IMR-90 (cell line): Measurements from ENCODE around the gene NKPD1. TPM values are rescaled to one million over a fixed set of nuclear protein-coding genes. Genes with fewer than 3 reads are reported as not detected.
"Not testable (repeated sequence)": the region's sequence is repeated elsewhere in the genome, so short reads cannot be mapped to it uniquely, and the experiment has no call there.

Experiments
- ATAC-seq: fragments of 200-7000 bp; cut with Tn5 transposase; 2 replicates; pipeline ENCODE4 v1.9.1; 2020; ENCODE audit warnings: low read depth, mild to moderate bottlenecking, moderate library complexity
- BruUV-seq: library from RNA; stranded (reverse); fragments of 400-500 nt; replicated peaks from 2 replicates; lab custom pipeline; 2021; lab: Mats Ljungman, UMichigan
- CTCF ChIA-PET: fragments of 300-600 bp; formaldehyde crosslinking; extraction: SDS; loops from one replicate; lab custom pipeline; 2021; ENCODE audit warnings: antibody characterized with exemption; lab: Yijun Ruan, JAX
- POLR2A ChIA-PET: fragments of 300-600 bp; sonication (Branson Sonifier 250); formaldehyde crosslinking; loops from one replicate; lab custom pipeline; 2022; ENCODE audit warnings: antibody characterized with exemption; ENCODE audit not compliant: unreplicated experiment; lab: Charles Lee
- DNase-seq: peaks from one replicate; pipeline ENCODE4 v3.0.0; 2013
- H2AFZ ChIP-seq: replicated peaks from 2 replicates; pipeline ENCODE3; 2013; ENCODE audit warnings: low read length, mild to moderate bottlenecking; ENCODE audit not compliant: poor library complexity
- H2AK5ac ChIP-seq: 2 replicates; pipeline ENCODE4 v1.6.1; 2013; ENCODE audit warnings: low read depth, low read length, inconsistent platforms
- H2AK9ac ChIP-seq: replicated peaks from 2 replicates; pipeline ENCODE3; 2013; ENCODE audit warnings: mild to moderate bottlenecking, low read depth, low read length, moderate library complexity; ENCODE audit not compliant: poor library complexity
- H2BK120ac ChIP-seq: 2 replicates; pipeline ENCODE4 v1.6.1; 2013; ENCODE audit warnings: low read depth, low read length, inconsistent platforms
- H2BK15ac ChIP-seq: 3 replicates; pipeline ENCODE4 v1.6.1; 2013; ENCODE audit warnings: low read depth, low read length, inconsistent platforms
- H2BK20ac ChIP-seq: 2 replicates; pipeline ENCODE4 v1.6.1; 2013; ENCODE audit warnings: low read depth, mild to moderate bottlenecking, inconsistent platforms, low read length, moderate library complexity
- H2BK5ac ChIP-seq: 2 replicates; pipeline ENCODE4 v1.6.1; 2013; ENCODE audit warnings: mild to moderate bottlenecking, low read depth, low read length, inconsistent platforms; ENCODE audit not compliant: poor library complexity, severe bottlenecking
- H3K14ac ChIP-seq: replicated peaks from 2 replicates; pipeline ENCODE4 v1.6.1; 2013; ENCODE audit warnings: low read depth, low read length, inconsistent platforms
- H3K18ac ChIP-seq: 2 replicates; pipeline ENCODE4 v1.6.1; 2013; ENCODE audit warnings: low read depth, low read length, control low read depth
- H3K23ac ChIP-seq: 2 replicates; pipeline ENCODE4 v1.6.1; 2013; ENCODE audit warnings: low read depth, low read length, inconsistent platforms
- H3K27ac ChIP-seq: 2 replicates; pipeline ENCODE4 v1.5.1; 2013; ENCODE audit warnings: mild to moderate bottlenecking, control low read depth, low read length; ENCODE audit not compliant: insufficient read depth
- H3K27me3 ChIP-seq: 2 replicates; pipeline ENCODE4 v1.6.1; 2013; ENCODE audit warnings: low read length; ENCODE audit not compliant: control insufficient read depth, insufficient read depth
- H3K36me3 ChIP-seq: 2 replicates; pipeline ENCODE4 v1.6.1; 2013; ENCODE audit warnings: low read length, mixed read lengths; ENCODE audit not compliant: control insufficient read depth, insufficient read depth
- H3K4ac ChIP-seq: 2 replicates; pipeline ENCODE4 v1.6.1; 2013; ENCODE audit warnings: low read depth, low read length, inconsistent platforms
- H3K4me1 ChIP-seq: 2 replicates; pipeline ENCODE4 v1.6.1; 2013; ENCODE audit warnings: low read length, mixed read lengths; ENCODE audit not compliant: control insufficient read depth, insufficient read depth
- H3K4me2 ChIP-seq: 2 replicates; pipeline ENCODE4 v1.6.1; 2013; ENCODE audit warnings: low read depth, mild to moderate bottlenecking, control low read depth, low read length, moderate library complexity
- H3K4me3 ChIP-seq: 2 replicates; pipeline ENCODE4 v1.5.1; 2013; ENCODE audit warnings: low read depth, mild to moderate bottlenecking, control low read depth, low read length, moderate library complexity; ENCODE audit not compliant: insufficient read depth
- H3K56ac ChIP-seq: 2 replicates; pipeline ENCODE4 v1.6.1; 2013; ENCODE audit warnings: low read length, inconsistent platforms; ENCODE audit not compliant: insufficient read depth; ENCODE audit errors: extremely low read depth
- H3K79me1 ChIP-seq, 2 experiments: 2 replicates each; pipeline ENCODE4 v1.6.1; 2013; ENCODE audit warnings: low read length in 2 of 2, inconsistent platforms in 1 of 2, low read depth in 1 of 2
- H3K9ac ChIP-seq: 2 replicates; pipeline ENCODE4 v1.6.1; 2013; ENCODE audit warnings: low read depth, low read length, control low read depth
- H3K9me1 ChIP-seq: 2 replicates; pipeline ENCODE4 v1.6.1; 2013; ENCODE audit warnings: low read length, inconsistent platforms; ENCODE audit not compliant: insufficient read depth
- H3K9me3 ChIP-seq: 2 replicates; pipeline ENCODE4 v1.6.1; 2013; ENCODE audit warnings: low read length; ENCODE audit not compliant: control insufficient read depth, insufficient read depth
- H4K20me1 ChIP-seq: 2 replicates; pipeline ENCODE4 v1.6.1; 2013; ENCODE audit warnings: low read length, inconsistent platforms; ENCODE audit not compliant: insufficient read depth
- H4K5ac ChIP-seq: 2 replicates; pipeline ENCODE4 v1.6.1; 2013; ENCODE audit warnings: mild to moderate bottlenecking, low read depth, low read length, control low read depth
- H4K8ac ChIP-seq, 2 experiments: 2 replicates each; pipeline ENCODE4 v1.6.1; 2013; ENCODE audit warnings: low read depth in 2 of 2, low read length in 2 of 2, control low read depth in 1 of 2, inconsistent platforms in 1 of 2
- H4K91ac ChIP-seq: 2 replicates; pipeline ENCODE4 v1.6.1; 2013; ENCODE audit warnings: low read depth, low read length, inconsistent platforms; ENCODE audit not compliant: insufficient read depth
- WGBS, 2 experiments: methylation state at CpG; one replicate each; pipeline versions ENCODE4 v1.1.5 to v1.1.7; 2013; ENCODE audit warnings: missing lambda C conversion rate in 2 of 2; ENCODE audit not compliant: insufficient read length in 1 of 2; ENCODE audit errors: extremely low coverage in 2 of 2; 5-methylcytosine and 5-hydroxymethylcytosine counted together
- dilution Hi-C: fragments of 300-500 bp; cut with HindIII; formaldehyde crosslinking; loops from one replicate; pipeline ENCODE4 v1.14.3; 2018; ENCODE audit warnings: low sequenced_read_pairs; ENCODE audit not compliant: unreplicated experiment
- in situ Hi-C: fragments of 300-500 bp; cut with MboI; formaldehyde crosslinking; loops from 3 replicates; pipeline ENCODE4 v1.14.3; 2019; ENCODE audit warnings: low sequenced_read_pairs, inconsistent platforms, mixed read lengths
- intact Hi-C: fragments of 100-400 bp; cut with micrococcal nuclease; formaldehyde crosslinking; loops from 2 replicates; pipeline ENCODE4 v1.10.0; 2022
- polyA plus RNA-seq, 3 experiments: library from polyadenylated mRNA; depleted of rRNA; stranded (reverse); fragments of >200 nt; gene quantifications; 2 replicates each; pipeline ENCODE4 v1.2.3, GENCODE V29; 2012; ENCODE audit warnings: low replicate concordance in 1 of 3
- total RNA-seq: library from RNA; depleted of rRNA; stranded (reverse); fragments of >200 nt; gene quantifications from 2 replicates; pipeline ENCODE4 v1.2.3, GENCODE V29; 2012

Gene NKPD1
- total and polyA plus RNA-seq, 2 of the 4 experiments (the other 2 are of a cell fraction) = under 0.01 to 0.09 TPM

GRCh38 chr19:45118591-45119355, 42.0 kb downstream of the NKPD1 start:
- POLR2A ChIA-PET, H3K4me2 ChIP-seq, H3K4me3 ChIP-seq, H3K23ac ChIP-seq, H3K56ac ChIP-seq, DNase-seq, H2BK120ac ChIP-seq, ATAC-seq, H3K36me3 ChIP-seq, H3K27ac ChIP-seq, H3K18ac ChIP-seq, H4K8ac ChIP-seq, H2AK9ac ChIP-seq, H2AK5ac ChIP-seq, H4K91ac ChIP-seq, BruUV-seq, H2BK5ac ChIP-seq, H3K9ac ChIP-seq, H2AFZ ChIP-seq, H3K4ac ChIP-seq, H2BK20ac ChIP-seq, H2BK15ac ChIP-seq, H3K27me3 ChIP-seq, H3K4me1 ChIP-seq, intact Hi-C loops, in situ Hi-C loops, dilution Hi-C loops, H4K5ac ChIP-seq, H3K14ac ChIP-seq, CTCF ChIA-PET, H3K9me3 ChIP-seq: not testable (repeated sequence)
- Histone ChIP-seq H4K20me1 (peaks cover 88% of the 10 kb centered on the region), H3K9me1 (peaks cover 23% of the 10 kb centered on the region), H3K79me1 (peaks cover 38 to 92% of the 10 kb centered on the region in 2 experiments)
- 94% methylated on average over 3 of the region's 18 CpGs; no CpG with 5 or more reads in 1 of the 2 experiments for WGBS, 2 experiments
